K562 (cell line): ENCODE results near the gene CDC20B. TPM values are rescaled to one million over a fixed set of nuclear protein-coding genes. Genes with fewer than 3 reads are reported as not detected.
A peak's percentile ranks its signal among the peaks of the same experiment; 100 is the strongest.

Source experiments
- C11orf30 ChIP-seq: fragments of 450-650 bp; IDR thresholded peaks from 2 replicates; pipeline ENCODE4 v1.6.1; 2016; ENCODE audit warnings: low read depth, mild to moderate bottlenecking
- CHD7 ChIP-seq: fragments of 200-600 bp; sonication (generic); IDR thresholded peaks from one replicate; pipeline ENCODE4 v1.6.1; 2012; ENCODE audit warnings: mild to moderate bottlenecking, low read depth, low read length, inconsistent platforms
- LEF1 ChIP-seq: fragments of 450-650 bp; IDR thresholded peaks from 2 replicates; pipeline ENCODE4 v1.6.1; 2016; ENCODE audit warnings: mild to moderate bottlenecking
- MAZ ChIP-seq, 2 experiments: fragments of 450-650 bp in 1 of 2; sonication (generic) in 1 of 2; formaldehyde crosslinking; IDR thresholded peaks in 1 of 2; conservative IDR thresholded peaks in 1 of 2; 2 replicates each; pipeline versions ENCODE4 v1.4.0 to v1.5.0; 2020; ENCODE audit warnings: mild to moderate bottlenecking in 1 of 2, missing genetic modification reagents in 1 of 2
- RBFOX2 ChIP-seq: fragments of 200-400 bp; formaldehyde crosslinking; IDR thresholded peaks from 2 replicates; pipeline ENCODE4 v1.6.1; 2017; ENCODE audit warnings: low read depth, mild to moderate bottlenecking, low read length, moderate library complexity
- ZFP1 ChIP-seq: fragments of 450-650 bp; formaldehyde crosslinking; IDR thresholded peaks from 2 replicates; pipeline ENCODE4 v1.4.0; 2020; ENCODE audit warnings: mild to moderate bottlenecking, mixed read lengths
- ZNF561 ChIP-seq: fragments of 450-650 bp; formaldehyde crosslinking; conservative IDR thresholded peaks from 2 replicates; pipeline ENCODE4 v1.4.0; 2020; ENCODE audit warnings: mild to moderate bottlenecking, moderate library complexity
- ZNF75A ChIP-seq: fragments of 450-650 bp; formaldehyde crosslinking; IDR thresholded peaks from 2 replicates; pipeline ENCODE4 v1.4.0; 2020; ENCODE audit warnings: mild to moderate bottlenecking
- polyA plus RNA-seq, 8 experiments: library from polyadenylated mRNA; depleted of rRNA in 4 of 8; stranded (reverse) in 5 of 8; unstranded in 3 of 8; fragments of >200 nt; fragmentation: Nextera tagmentation in 2 of 8; fragmentation: Illumina TruSeq in 1 of 8; extraction: Ambion mirVana in 2 of 8; extraction: Trizol in 1 of 8; gene quantifications; 2 replicates each; pipeline versions ENCODE4 v1.2.1 to v1.2.3, GENCODE V29; 2011 to 2014; ENCODE audit warnings: inconsistent platforms in 1 of 8, missing spikeins in 1 of 8
- total RNA-seq, 7 experiments: library from RNA; depleted of rRNA in 6 of 7; stranded (reverse); fragments of >200 nt in 6 of 7; fragmentation: Illumina TruSeq in 2 of 7; extraction: Trizol in 2 of 7; gene quantifications; 2 replicates each; pipeline versions ENCODE4 v1.2.1 to v1.2.3, GENCODE V29; 2011 to 2021; ENCODE audit warnings: low replicate concordance in 1 of 7

CDC20B gene
- total and polyA plus RNA-seq, 9 of the 15 experiments (the other 6 are each of a cell fraction or from before 2014, with no cell fraction given), result 0.04 TPM; not detected in 8

- TF ChIP-seq CHD7 (no peak), MAZ (CRISPR knock-in tag; conservative IDR thresholded peaks at IDR 0.05 in 1 of 2, IDR thresholded peaks at IDR 0.05 in 1 of 2) (no peak), ZFP1 (CRISPR knock-in tag) (no peak), ZNF75A (no peak), LEF1 (no peak), ZNF561 (no peak), C11orf30 (peak; percentile 93), RBFOX2 (peak; percentile 59)
These were observed at the start of gene CDC20B (continued) for GRCh38 chr5:55172937-55173686.
